Activated CD8-positive, alpha-beta memory T cell treated with anti-CD3 and anti-CD28 coated beads for 36 hours (primary cell): ENCODE data around the gene RELN. TPM values are rescaled to one million over a fixed set of nuclear protein-coding genes. Genes with fewer than 3 reads are reported as not detected.
"Not testable (repeated sequence)": the region's sequence is repeated elsewhere in the genome, so short reads cannot be mapped to it uniquely, and the experiment has no call there.

Experiments
- CTCF ChIA-PET: fragments of 350-600 bp; sonication (Branson Sonifier 250); formaldehyde crosslinking; loops from one replicate; lab custom pipeline; 2021; ENCODE audit warnings: antibody characterized with exemption; lab: Charles Lee
- POLR2A ChIA-PET: fragments of 350-600 bp; sonication (Branson Sonifier 250); formaldehyde crosslinking; loops from one replicate; lab custom pipeline; 2021; ENCODE audit warnings: antibody characterized with exemption; lab: Charles Lee
- total RNA-seq, 2 experiments: library from RNA; stranded (reverse); gene quantifications; one replicate each; pipeline ENCODE4 v1.2.3, GENCODE V29; 2021

RELN gene
- not detected for total RNA-seq

DNA sequence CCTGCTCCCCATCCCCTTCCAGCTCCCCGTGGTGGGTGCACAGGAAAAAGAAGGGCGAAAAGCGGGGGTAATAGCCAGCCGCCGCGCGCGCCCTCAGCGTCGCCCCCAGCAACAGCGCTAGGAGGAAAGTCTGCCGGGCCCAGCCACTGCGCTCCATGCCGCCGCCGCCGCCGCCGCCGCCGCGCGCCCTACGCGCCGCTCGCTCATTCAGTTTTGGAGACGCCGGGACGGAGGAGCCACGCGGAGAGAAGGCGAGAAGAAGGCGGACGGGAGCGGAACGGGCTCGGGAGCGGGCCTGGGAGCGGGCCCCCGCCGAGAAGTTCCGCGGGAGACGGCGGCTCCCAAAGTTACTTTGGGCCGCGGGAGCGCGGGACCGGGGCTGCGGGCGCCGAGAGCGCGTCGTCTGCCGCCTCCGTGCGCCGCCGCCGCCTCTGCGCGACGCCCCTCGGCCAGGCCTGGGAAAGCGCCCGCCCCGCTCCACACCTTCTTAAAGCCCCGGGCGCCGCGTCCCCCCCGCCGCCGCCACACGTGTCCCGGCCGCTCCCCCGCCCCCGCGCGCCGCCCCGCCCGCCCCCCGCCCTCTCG is at the start of gene RELN:
Gene RELN (minus strand): TSS at position 459 of the 585 bp plus-strand sequence. CDS start 302 bp downstream, at position 157.
- ChIA-PET CTCF (no interaction called here), POLR2A (no interaction called here)

DNA sequence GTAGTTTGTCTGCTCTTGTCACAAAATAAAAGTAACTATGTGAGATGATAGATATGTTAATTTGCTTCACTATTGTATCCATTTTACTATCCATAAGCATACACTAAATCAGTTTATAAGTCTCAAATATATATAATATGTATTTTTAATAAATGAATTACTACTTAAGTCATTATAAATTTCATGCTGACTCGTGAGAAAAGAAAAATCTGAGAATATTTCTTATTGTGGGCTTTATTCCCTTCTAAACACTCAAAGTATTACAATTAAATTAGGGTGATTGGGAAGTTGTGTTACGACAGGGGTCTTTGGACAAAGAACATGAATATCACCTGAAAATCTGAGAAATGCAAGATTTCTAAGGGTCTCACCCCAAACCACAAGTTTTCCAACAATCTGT is 48.7 kb upstream of the RELN start:
- POLR2A ChIA-PET, result no interaction called here

DNA sequence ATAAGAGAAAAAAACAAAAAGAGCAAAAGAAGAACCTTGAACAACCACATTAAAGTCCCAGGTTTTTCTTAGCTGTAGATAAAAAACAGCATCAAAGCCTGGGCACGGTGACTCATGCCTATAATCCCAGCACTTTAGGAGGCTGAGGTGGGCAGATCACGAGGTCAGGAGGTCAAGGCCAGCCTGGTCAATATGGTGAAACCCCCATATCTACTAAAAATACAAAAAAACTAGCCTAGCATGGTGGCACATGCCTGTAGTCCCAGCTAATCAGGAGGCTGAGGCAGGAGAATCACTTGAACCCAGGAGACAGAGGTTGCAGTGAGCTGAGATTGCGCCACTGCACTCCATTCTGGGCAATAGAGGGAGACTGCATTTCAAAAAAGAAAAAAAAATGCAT is 47.4 kb upstream of the RELN start:
- CTCF ChIA-PET, result not testable (repeated sequence)

More for the DNA sequence above, 48.7 kb upstream of the RELN start:
- CTCF ChIA-PET, result no interaction called here

DNA sequence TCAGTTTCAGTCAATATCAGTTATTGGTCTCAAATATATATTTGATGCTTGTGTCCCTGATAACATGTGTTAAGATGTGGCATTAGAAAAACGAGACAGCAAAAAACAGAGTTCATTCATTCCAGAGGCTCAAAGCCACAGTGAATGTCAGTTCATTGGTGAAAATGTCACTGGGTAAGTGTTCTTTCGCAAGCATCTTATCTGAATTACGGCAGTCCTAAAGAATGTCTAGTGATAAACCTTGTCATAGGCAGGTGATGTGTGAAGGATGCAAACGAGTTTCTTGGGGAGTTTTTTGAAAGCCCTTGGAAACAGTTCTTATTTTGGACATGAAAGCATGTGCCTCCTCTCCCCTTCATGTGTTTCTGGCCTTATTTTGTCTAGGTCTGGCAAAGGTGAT is 45.9 kb upstream of the RELN start:
- POLR2A ChIA-PET, result no interaction called here

More for the DNA sequence above, 47.4 kb upstream of the RELN start:
- POLR2A ChIA-PET, result not testable (repeated sequence)

DNA sequence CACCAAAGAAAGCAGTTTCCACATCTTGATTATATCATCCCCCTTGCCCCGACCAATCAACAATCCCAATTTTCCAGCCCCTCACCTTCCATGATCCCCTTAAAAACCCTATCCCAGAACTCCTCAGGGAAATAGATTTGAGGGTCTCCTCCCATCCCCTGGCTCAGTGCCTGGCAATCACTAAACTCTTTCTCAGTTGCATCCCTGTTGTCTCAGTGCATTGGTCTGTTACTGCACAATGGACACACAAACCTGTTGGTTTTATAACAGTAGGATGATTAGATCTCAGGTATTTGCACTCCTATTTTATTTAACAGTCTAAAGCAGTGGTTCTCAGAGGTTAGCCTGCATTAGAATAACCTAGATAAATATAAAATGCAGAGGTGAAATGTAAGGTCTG is 45.2 kb upstream of the RELN start:
- CTCF ChIA-PET, result no interaction called here
- POLR2A ChIA-PET, result no interaction called here

More for the DNA sequence above, 45.9 kb upstream of the RELN start:
- CTCF ChIA-PET, result no interaction called here

DNA sequence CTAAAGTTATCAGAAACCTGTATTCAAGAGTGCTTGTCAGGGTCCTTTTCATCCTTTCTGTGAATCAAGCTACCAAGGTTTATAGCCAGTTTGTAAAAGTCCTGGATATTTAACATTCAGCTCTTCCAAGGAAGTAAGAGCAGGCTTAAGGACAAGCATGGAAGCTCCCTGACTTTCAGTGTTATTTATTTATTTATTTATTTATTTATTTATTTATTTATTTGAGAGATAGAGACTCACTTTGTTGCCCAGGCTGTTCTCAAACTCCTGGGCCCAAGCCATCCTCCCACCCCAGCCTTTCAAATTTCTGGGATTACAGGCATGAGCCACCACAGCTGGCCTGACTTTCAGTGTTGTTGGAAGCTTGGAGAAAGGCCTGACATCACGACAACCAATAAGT is 44.4 kb upstream of the RELN start:
- ChIA-PET POLR2A (no interaction called here), CTCF (no interaction called here)

DNA sequence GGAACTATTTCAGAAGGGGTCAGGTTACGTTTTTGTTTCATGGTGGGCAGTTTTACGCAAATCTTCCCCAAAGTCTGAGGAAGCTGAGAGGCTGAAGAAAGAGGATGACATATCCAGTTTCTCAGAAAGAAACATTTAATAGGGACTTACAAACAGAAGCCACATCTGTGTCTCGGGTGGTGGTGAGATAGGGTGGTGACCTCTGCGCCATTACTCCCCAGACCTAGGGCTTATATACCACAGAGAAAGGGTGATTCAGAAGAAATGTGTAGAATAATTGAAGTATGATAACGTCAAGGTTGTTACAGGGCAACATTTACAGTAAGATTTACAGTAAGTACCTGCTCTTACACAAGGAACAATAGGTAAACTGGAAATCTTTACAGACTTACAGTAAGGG is 43.0 kb upstream of the RELN start:
- ChIA-PET CTCF (no interaction called here), POLR2A (no interaction called here)

DNA sequence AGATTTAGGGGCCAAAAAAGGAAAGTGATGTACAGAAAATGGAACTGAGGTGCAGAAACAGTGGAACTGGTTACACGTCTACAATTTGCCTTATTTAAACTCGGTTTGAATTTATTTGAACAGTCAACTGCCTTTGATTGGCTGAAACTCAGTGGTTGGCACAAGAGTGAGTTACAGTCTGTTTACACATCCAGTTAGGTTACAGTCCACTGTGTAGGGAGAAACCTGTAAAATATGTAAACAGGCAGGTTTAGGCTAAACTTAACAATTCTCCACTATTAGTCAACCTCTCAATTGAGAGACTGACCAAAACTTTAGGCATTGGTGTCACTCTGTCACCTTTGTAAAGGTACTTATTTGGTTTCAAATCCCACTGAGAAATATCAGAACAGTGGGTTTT is 40.3 kb upstream of the RELN start:
- ChIA-PET CTCF (no interaction called here), POLR2A (no interaction called here)

DNA sequence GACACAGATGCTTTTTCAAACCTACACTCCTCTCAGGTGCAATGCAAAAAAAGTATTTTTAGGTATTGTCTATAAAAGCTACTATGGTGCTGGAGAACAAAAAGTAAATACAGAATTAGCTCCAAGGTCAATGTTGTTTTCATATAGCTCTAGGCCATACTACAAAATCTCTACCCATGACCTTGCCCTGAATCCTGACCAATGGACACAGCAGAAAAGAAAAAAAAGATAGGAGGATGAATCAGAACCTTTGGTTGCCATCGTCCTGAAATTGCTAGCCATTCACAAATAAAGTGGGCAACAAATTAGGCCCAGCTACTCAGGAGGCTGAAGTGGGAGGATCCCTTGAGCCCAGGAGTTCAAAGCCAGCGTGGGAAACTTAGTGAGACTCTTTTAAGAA is 35.2 kb upstream of the RELN start:
- POLR2A ChIA-PET, result no interaction called here

DNA sequence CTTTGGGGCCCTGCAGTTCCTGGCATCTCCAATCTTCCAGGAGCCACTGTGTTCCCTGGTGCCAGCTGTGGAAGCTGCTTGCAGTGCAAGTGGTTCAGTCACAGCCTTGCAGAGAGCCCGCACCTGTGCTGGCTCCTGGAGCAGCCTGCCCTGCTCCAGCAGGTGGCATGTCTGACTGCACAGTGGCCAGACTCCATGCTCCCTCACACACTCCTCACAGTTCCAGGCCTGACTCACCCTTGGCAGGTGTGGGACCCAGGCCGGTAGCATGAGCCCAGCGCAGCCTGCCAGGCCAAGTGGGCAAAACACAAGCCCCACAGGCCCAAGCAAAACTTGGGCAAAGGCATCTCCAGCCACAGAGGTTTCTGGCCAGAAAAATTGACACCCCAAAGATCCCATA is 33.6 kb upstream of the RELN start:
- ChIA-PET POLR2A (no interaction called here), CTCF (no interaction called here)

More for the DNA sequence above, 35.2 kb upstream of the RELN start:
- CTCF ChIA-PET, result no interaction called here

DNA sequence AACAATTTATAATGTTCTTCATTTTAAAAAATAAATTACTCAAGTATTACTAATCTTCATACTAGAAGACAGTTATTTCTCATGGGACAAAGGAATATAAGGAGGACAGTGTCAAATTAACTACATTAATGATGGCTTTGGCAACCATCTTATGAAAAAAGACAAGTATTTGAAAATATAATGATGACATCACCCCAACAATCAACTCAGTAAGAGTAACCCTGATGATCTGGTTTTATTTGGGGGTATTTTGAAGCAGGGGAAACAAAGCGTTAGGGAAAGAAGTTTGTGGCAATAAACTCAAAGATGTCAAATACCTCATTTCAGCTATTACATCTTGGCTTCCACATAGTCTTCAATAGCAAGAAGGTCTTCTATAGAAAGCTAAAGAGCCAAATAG is 29.0 kb upstream of the RELN start:
- ChIA-PET POLR2A (no interaction called here), CTCF (no interaction called here)

DNA sequence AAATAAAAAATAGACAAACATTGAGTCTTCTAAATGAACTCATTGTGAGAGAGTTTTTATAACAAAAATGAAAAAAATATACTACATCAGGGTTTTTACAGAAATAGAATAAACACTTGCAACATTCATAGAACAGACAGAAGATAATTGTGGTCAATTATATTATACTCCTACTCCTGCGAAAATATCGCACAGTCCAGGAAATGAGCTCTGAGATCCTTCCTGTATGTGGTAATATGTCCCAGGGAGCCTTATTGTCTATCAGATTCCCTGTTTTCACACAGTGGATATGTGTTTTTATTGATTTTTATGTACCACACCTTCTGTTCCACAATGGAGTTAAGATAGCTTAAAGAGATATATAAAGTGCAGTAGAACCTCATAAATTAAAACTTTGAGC is 27.5 kb upstream of the RELN start:
- ChIA-PET POLR2A (no interaction called here), CTCF (no interaction called here)

DNA sequence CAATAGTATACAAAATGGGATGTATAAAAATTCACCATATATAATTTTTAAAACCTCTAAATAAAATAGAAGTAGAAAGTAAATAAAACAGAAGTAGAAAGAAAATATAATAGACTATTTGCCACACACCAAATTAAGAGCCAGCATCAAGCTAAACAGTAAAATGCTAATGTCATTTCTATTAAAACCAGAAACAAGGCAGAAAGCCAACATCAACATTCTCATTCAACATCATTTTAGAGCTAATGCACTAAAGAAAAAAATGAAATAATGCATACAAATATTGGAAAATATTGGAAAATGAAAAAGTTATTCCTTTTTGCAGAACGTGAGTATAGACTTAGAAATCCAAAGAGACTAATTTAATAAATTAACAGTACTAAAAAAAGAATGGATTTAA is 23.4 kb upstream of the RELN start:
- ChIA-PET CTCF (no interaction called here), POLR2A (no interaction called here)

DNA sequence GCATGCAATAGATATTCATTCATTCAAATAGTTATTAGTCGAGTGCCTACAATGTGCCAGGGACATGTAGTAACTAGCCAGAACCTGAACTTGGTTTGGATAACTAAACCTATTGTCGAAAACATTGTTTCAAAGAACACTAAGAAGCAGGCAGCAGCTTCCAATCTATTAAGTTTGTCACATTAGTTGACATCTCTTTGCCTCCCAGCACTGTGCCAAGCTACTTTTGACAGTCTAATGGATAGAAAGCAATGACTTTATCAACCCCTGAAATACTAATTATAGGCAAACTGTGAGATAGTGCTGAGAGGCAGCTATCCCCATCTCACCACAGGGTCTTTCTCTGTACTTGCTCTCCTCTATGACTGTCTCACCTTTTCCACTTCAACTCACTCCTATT is 22.4 kb upstream of the RELN start:
- ChIA-PET CTCF (no interaction called here), POLR2A (no interaction called here)

DNA sequence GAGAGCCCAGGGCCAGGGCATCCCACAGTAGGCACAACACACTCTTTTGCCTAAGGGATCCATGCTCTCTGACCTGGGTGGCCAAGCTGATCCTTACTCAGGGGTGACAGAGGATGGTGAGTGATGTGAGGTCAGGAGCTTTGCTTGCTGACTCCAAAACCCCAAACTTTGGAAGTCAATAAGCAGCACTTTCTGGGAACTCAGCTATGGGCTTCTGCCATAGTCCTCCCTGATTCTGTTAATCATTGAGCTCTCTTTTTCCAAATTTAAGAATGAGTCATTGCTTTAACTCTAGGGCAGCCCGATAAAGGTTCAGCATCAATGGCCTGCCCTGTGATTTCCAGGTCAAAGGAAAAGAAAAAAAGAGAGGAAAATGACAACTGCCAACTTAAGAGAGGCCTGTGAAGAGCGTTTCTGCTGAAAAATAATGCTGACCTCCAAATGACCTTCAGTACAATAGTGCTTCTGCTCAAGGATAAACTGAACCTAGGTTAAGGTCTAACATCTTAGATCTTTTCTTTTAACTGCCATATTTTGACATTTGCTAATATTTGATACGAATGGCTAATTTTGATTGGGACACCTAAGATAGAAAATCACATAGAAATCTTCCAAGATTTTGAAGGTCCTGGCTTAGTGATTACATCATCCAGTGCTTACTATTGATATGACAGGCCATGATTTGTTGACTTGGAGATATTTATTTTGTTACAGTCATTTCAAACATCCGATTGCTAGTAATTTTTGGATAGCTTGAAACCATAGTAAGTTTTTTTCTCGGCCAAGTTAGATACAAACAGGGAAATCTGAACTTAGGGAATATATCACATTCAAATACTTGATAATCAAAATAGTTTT is 20.8 kb upstream of the RELN start:
- ChIA-PET CTCF (no interaction called here), POLR2A (no interaction called here)

DNA sequence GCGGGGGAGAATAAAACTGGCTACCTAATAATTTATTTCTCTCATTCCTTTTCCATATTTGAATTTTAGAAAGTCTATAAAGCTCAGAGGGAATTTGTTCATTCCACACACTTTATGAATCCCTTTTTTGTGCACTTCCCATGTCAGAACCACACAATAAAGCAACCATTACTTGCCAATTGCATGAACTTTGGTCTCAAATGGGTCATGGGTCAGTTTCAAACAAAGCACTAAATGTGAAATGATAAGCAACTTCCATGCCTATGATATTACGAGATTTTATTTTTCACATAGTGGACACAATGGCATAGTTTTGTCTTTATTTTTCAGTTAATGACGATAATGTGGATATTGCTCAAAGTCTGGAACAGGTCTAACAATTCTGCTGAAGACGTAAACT is 18.6 kb upstream of the RELN start:
- CTCF ChIA-PET, result no interaction called here
- POLR2A ChIA-PET, result no interaction called here

DNA sequence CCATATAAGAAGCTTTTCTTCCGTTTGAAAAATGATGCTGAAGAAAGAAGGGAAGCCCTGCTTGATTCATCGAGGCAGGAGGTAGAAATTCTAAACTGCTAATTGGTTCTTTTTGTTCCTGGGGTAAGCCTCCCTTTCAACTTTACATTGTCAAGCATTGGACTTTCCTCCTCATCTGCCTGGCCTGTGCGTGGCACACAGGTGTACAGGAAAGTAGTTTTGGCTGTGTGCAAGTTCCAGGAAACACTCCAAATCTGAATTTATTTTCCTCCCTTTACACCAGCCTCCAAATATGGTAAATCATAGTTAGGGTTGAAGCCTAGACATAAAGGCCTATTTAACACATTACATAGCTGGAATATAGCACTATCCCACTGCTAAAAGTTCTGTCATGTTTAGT is 18.2 kb upstream of the RELN start:
- POLR2A ChIA-PET, result no interaction called here

DNA sequence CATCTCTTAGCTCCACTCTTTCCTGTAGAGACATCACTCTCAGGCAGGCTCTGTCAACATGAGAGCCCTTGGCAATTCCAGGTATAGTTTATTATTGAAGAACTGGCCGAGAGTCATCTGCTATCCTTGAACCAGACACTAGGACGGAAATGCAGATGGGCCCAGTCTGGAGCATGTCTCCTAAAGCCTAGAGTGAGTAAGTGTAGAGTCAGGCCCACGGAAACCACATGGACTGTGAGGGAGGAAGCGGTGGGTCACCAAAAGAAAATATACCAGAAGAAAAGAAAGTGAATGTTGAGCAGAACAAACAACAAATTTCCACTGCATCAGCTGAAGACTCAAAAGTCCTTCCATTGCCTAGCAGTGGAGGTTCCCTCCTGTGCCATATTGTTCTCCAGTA is 15.7 kb upstream of the RELN start:
- POLR2A ChIA-PET, result no interaction called here
- CTCF ChIA-PET, result no interaction called here

More for the DNA sequence above, 18.2 kb upstream of the RELN start:
- CTCF ChIA-PET, result no interaction called here

DNA sequence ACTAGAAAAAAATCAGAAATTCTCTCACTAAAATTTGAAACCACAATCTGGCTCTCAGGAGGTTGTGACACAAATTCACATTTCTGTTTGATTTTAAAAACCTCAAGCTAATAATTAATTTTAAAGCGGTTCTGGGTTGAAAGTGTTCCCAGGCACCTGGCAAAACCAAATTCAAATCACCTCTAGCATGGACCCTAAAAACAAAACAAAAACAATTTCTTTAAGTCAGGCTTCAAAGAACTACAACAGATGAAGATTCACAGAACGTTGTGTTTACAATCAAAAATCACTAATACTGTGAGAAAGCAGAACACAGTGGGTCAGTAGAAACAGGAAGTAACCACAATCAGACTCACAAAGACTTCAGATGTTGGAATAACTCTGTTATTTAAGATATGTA is 7.2 kb upstream of the RELN start:
- POLR2A ChIA-PET, result no interaction called here
- CTCF ChIA-PET, result no interaction called here

DNA sequence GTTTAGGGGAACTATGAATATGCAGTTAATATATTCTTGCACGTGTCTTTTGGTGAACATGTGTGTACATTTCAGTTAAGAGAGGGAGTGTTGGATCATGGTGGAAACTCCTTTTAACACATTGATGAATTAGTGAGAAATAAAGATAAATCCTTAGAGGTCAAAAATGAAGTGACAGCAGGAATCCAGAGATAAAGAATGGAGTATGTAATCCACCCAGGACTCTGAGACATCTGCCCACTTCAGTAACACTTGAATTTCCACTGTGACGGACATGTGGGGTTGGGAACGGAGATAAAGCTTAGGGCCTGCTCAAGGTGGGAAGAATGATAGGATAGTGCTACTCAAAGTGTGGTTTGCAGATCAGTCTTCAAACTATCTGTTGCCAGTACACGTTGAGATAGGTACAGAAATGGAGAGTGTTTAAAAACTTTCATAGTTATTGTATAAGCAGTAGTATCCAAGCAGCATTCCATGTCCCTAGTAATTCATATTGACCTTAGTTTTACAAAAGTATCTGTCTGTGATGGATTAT is 6.6 kb upstream of the RELN start:
- ChIA-PET CTCF (no interaction called here), POLR2A (no interaction called here)

DNA sequence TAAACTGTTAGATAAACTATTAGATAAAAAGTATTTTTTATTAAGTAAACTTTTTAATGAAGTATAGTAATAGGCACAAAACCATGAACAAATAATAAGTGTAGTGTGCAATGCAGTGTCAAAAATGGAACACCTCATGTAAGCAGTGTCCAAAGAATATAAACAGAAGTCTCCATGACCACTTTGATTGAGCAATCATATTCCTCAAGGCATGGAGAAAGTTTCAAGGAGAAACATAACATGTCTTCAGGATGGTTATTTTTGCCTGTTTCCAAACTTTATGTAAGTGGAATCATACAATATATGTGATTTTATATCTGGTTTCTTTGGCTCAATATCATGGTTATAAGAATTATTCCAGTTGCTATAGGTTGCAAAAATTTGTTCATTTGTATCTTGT is 6.1 kb upstream of the RELN start:
- ChIA-PET POLR2A (no interaction called here), CTCF (no interaction called here)
